B cell (primary cell): ENCODE measurements around the gene SIAH2.

ENCODE experiments used
- EZH2 ChIP-seq: IDR thresholded peaks from 2 replicates; pipeline ENCODE4 v1.6.1; 2012; ENCODE audit warnings: borderline replicate concordance, low read depth, mild to moderate bottlenecking, moderate library complexity, low read length; ENCODE audit not compliant: insufficient read depth, poor library complexity, severe bottlenecking
- TF ChIP-seq, protein P1 (sequence below): fragments of 200-600 bp; IDR thresholded peaks from one replicate; pipeline ENCODE4 v1.8.0; 2022; ENCODE audit warnings: antibody characterized with exemption, mild to moderate bottlenecking

DNA sequence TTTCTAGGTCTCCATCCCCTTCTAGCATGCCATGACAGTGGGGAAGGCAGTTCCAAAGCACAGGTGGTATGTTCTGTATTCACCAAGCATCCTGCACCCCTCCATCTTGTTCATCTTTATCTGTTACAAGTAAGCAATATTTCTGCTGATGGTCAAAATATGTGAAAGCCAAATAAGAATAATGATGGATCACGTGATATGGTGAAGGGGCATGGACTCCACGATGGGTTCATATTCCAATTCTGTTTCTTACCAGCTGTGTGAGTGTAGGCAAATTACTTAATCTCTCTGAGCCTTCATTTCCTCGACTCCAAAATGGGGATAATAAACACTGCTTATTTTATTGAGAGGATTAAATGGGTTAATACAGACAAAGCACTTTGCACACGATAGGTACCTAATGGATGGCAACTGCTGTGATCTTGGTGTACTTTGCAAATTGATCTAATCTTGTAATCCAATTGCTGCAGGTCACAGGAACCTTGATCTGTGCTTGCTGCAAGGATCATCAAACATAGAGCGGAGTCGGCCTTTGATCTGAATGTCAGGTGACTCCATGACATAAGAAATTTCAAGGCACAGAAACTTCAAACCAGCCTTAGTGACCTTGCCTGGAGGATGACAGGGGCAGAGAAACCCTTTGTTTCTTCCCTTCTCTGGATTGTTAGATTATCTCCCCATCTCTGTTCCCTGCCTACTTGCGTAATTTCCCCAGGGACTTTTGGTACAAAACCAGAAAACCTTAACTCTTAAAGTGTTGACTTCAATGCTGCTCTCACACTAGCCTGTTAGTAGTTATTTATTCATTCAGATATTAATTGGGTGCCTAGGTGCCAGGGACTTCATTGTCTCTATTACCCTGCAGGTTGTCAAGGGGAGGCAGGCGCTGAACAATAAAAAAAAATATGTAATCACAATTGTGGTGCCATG, 25.8 kb downstream of the SIAH2 start:
- TF ChIP-seq, protein P1, sequence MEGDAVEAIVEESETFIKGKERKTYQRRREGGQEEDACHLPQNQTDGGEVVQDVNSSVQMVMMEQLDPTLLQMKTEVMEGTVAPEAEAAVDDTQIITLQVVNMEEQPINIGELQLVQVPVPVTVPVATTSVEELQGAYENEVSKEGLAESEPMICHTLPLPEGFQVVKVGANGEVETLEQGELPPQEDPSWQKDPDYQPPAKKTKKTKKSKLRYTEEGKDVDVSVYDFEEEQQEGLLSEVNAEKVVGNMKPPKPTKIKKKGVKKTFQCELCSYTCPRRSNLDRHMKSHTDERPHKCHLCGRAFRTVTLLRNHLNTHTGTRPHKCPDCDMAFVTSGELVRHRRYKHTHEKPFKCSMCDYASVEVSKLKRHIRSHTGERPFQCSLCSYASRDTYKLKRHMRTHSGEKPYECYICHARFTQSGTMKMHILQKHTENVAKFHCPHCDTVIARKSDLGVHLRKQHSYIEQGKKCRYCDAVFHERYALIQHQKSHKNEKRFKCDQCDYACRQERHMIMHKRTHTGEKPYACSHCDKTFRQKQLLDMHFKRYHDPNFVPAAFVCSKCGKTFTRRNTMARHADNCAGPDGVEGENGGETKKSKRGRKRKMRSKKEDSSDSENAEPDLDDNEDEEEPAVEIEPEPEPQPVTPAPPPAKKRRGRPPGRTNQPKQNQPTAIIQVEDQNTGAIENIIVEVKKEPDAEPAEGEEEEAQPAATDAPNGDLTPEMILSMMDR: no peak
- no peak for TF ChIP-seq EZH2
